DND-41 (cell line): ENCODE measurements around the gene COL4A2.

ENCODE experiments used
- ATAC-seq: fragments of 200-7000 bp; cut with Tn5 transposase; 3 replicates; pipeline ENCODE4 v1.9.1; 2021; ENCODE audit warnings: low read depth; ENCODE audit not compliant: insufficient read depth
- DNase-seq: peaks from one replicate; pipeline ENCODE4 v3.0.0-alpha.2; 2020
- H2AFZ ChIP-seq: 2 replicates; pipeline ENCODE4 v1.6.0; 2012; ENCODE audit warnings: low read depth, low read length
- H3K27ac ChIP-seq: 2 replicates; pipeline ENCODE4 v1.5.1; 2012; ENCODE audit warnings: low read length, inconsistent platforms
- H3K27me3 ChIP-seq: fragments of 200-600 bp; sonication (generic); 2 replicates; pipeline ENCODE4 v1.6.0; 2012; ENCODE audit warnings: low read length, mild to moderate bottlenecking, inconsistent platforms; ENCODE audit not compliant: insufficient read depth, poor library complexity
- H3K36me3 ChIP-seq: 2 replicates; pipeline ENCODE4 v1.5.1; 2012; ENCODE audit warnings: low read length, inconsistent platforms; ENCODE audit not compliant: insufficient read depth
- H3K4me1 ChIP-seq: 2 replicates; pipeline ENCODE4 v1.5.1; 2012; ENCODE audit warnings: mild to moderate bottlenecking, low read length; ENCODE audit not compliant: insufficient read depth
- H3K4me2 ChIP-seq: 2 replicates; pipeline ENCODE4 v1.6.0; 2012; ENCODE audit warnings: mild to moderate bottlenecking, moderate library complexity, low read length, inconsistent platforms; ENCODE audit not compliant: insufficient read depth
- H3K4me3 ChIP-seq, 2 experiments: fragments of 200-600 bp in 1 of 2; shearing (Covaris generic) in 1 of 2; 2 replicates each; pipeline ENCODE4 v1.5.1; 2012 to 2016; ENCODE audit warnings: inconsistent platforms in 2 of 2, low read length in 2 of 2, mild to moderate bottlenecking in 2 of 2, low read depth in 1 of 2, moderate library complexity in 1 of 2
- H3K79me2 ChIP-seq: 2 replicates; pipeline ENCODE4 v1.6.0; 2012; ENCODE audit warnings: low read length, inconsistent platforms; ENCODE audit not compliant: insufficient read depth
- H3K9ac ChIP-seq: 2 replicates; pipeline ENCODE4 v1.6.0; 2012; ENCODE audit warnings: low read depth, mild to moderate bottlenecking, inconsistent platforms, low read length, moderate library complexity
- H3K9me3 ChIP-seq: 2 replicates; pipeline ENCODE4 v1.5.1; 2012; ENCODE audit warnings: low read length, moderate library complexity, mild to moderate bottlenecking, inconsistent platforms; ENCODE audit not compliant: insufficient read depth, severe bottlenecking
- H4K20me1 ChIP-seq: 2 replicates; pipeline ENCODE4 v1.6.0; 2012; ENCODE audit warnings: low read length; ENCODE audit not compliant: insufficient read depth
- CTCF ChIP-seq: IDR thresholded peaks from 2 replicates; pipeline ENCODE4 v1.5.1; 2012; ENCODE audit warnings: borderline replicate concordance, low read length, moderate library complexity, mild to moderate bottlenecking; ENCODE audit not compliant: poor library complexity, severe bottlenecking; ENCODE audit errors: extremely low read depth
- EZH2 ChIP-seq: IDR thresholded peaks from 3 replicates; pipeline ENCODE4 v1.6.1; 2012; ENCODE audit warnings: borderline replicate concordance, low read depth, mild to moderate bottlenecking, moderate library complexity, low read length, inconsistent platforms; ENCODE audit not compliant: severe bottlenecking

Gene COL4A2

GRCh38 chr13:110377826-110378201 is 70.7 kb downstream of the COL4A2 start:
- no peak overlapping the region for H3K9ac ChIP-seq
- H3K4me1 ChIP-seq, result no peaks in the 10 kb centered on the region
- no peak overlapping the region for H3K27ac ChIP-seq
- no peaks in the 10 kb centered on the region for H3K36me3 ChIP-seq
- H3K27me3 ChIP-seq, result peaks cover 58% of the 10 kb centered on the region
- H3K79me2 ChIP-seq, result no peaks in the 10 kb centered on the region
- DNase-seq (no peak), ATAC-seq (no peak)
- no peaks in the 10 kb centered on the region for H3K9me3 ChIP-seq
- no peak overlapping the region for H2AFZ ChIP-seq
- peaks cover 4% of the 10 kb centered on the region; the same call in 1 of the 2 replicates for H4K20me1 ChIP-seq
- no peak overlapping the region for H3K4me2 ChIP-seq
- H3K4me3 ChIP-seq, result no peak overlapping the region
- TF ChIP-seq EZH2 (no peak), CTCF (no peak)

- H4K20me1 ChIP-seq, result peaks cover 4% of the 10 kb centered on the region; the same call in 1 of the 2 replicates
- H3K4me1 ChIP-seq, result no peaks in the 10 kb centered on the region
- DNase-seq (no peak), ATAC-seq (no peak)
- H3K27ac ChIP-seq, result no peak overlapping the region
- no peak overlapping the region for H3K4me2 ChIP-seq
- TF ChIP-seq CTCF (no peak), EZH2 (no peak)
- H3K9me3 ChIP-seq, result no peaks in the 10 kb centered on the region
- H3K36me3 ChIP-seq, result no peaks in the 10 kb centered on the region
- H3K27me3 ChIP-seq, result peaks cover 47% of the 10 kb centered on the region
- no peak overlapping the region for H2AFZ ChIP-seq
- H3K9ac ChIP-seq, result no peak overlapping the region
- H3K79me2 ChIP-seq, result no peaks in the 10 kb centered on the region
- H3K4me3 ChIP-seq, result no peak overlapping the region
Measured at GRCh38 chr13:110379358-110379757, 72.3 kb downstream of the COL4A2 start.

DNA sequence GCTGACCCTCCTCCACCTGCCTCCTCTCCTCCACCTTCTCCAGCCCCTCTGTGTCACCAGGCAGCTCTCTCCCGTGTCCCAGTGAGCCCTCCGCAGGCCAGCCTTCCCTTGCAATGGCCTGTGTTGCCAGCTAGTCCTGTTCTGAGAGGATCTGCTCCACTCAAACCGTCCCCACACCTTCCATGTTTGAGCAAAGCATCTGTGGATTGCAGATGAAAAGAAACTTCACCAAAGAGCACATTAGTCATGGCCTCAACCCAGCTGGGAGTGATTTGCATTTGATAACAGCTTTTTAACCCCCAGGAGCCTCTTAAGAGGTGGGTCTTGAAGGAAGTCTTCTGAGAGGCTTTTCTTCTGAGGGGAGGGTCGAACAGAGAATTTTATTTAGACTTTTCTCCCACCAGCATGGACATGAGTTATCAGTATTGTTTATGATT is 72.8 kb downstream of the COL4A2 start:
- TF ChIP-seq CTCF (no peak), EZH2 (no peak)
- DNase-seq (no peak), ATAC-seq (no peak; the same call in 2 of the 3 replicates)
- Histone ChIP-seq H2AFZ (no peak overlapping the region), H4K20me1 (peaks cover 4% of the 10 kb centered on the region; the same call in 1 of the 2 replicates), H3K9ac (no peak overlapping the region), H3K4me2 (no peak overlapping the region), H3K4me1 (no peaks in the 10 kb centered on the region), H3K27ac (no peak overlapping the region), H3K27me3 (peaks cover 42% of the 10 kb centered on the region), H3K36me3 (no peaks in the 10 kb centered on the region), H3K9me3 (no peaks in the 10 kb centered on the region), H3K4me3 (no peak overlapping the region), H3K79me2 (no peaks in the 10 kb centered on the region)
